Measurements from ENCODE around the gene FKBP15.
"Not testable (repeated sequence)": the region's sequence is repeated elsewhere in the genome, so short reads cannot be mapped to it uniquely, and the experiment has no call there.

Gene FKBP15

DNA sequence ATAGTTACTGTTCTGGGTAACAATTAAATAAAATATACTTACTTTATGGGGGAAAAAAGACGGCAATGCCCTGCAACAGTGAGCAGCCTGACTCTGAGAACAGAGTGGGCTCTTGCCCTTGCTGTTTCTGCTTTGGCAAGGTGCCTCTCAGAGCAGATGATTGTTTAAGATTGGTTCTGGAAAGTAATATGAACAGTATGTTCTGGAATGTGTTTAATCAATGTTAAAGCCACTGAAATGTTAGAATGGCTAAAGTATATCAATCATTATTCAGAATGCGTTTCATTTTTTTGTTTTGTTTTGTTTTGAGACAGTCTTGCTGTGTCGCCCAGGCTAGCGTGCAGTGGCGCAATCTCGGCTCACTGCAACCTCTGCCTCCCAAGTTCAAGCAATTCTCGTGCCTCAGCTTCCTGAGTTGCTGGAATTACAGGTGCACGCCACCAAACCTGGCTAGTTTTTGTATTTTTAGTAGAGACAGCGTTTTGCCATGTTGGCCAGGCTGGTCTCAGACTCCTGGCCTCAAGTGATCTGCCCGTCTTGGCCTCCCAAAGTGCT is 14.7 kb upstream of the FKBP15 start:
- not testable (repeated sequence) for DNase-seq

DNA sequence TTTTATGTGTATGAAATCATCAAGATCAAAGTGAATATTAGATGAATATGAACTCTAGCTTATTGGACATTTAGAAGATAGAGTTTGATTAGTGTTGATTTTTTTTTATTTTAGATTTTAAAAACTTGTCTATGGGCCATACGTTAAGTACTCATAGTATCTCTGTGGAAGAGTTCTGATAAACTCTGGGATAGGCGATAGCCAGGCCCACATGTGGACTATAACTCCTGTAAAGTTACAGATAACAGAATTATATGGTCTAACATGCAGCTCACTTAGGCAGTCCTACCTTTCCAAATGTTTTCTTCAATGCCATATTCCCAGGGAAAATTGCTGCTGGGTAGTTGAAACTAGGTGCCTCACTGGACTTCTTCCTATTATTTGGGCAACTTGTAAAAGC is 10.6 kb upstream of the FKBP15 start:
- no peak for DNase-seq

DNA sequence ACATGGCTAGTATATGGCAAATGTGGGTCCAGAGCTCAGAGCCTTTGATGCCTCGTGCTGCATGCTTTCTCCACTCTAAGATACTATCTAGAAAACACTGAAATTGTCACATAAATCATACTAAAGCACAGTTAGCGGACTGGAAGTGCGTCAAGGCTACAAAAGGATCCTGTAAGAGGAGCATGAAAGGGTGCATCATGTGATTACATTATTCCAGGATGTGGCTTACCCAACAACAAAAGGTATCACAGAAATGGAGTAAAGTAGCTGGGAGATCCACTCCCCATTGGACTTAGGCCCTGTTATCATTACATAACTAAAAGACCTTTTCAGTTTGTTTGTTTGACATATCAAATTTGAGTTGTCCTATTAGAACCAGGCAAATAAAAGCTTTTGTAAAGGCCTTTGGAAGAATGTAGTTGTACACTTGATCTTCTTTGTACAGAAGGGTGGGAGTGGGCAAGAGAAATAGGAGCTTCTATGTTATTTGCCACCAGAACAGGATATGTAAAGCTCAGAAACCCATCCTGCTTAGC is 7.1 kb upstream of the FKBP15 start:
- DNase-seq: no peak

DNA sequence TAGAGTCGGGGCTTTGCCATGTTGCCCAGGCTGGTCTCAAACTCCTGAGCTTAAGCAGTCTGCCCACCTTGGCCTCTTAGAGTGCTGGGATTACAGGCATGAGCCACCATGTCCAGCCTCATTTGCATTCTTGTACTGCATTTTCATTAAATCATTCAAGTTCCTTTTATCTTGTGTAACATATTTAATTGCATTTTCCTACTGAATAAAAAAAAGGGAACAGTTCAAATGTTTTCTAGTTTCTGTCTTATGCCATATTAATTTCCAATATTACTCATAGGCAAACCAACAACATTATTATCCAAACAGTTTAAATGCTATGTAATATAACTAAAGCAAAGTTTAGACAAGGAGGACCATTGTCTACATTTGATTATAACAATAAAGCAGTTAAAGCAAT is 6.4 kb upstream of the FKBP15 start:
- no peak for DNase-seq

DNA sequence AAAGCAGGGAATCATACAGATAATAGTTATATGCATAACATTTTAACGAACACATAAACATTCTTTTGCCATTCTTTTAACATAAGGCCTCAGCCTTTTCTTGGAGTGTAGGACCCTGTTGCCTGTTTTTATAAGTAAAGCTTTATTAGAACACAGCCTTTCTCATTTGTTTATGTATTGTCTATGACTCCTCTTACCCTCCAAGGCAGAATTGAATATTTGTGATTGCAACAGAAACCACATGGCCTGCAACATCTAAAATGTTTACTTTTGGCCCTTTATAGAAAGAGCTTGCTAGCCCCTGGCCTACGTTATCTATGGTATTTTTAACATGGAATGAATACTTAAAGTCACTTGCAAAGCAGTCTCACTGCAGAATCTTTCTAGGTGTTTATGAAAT is 2.9 kb upstream of the FKBP15 start:
- no peak for DNase-seq

DNA sequence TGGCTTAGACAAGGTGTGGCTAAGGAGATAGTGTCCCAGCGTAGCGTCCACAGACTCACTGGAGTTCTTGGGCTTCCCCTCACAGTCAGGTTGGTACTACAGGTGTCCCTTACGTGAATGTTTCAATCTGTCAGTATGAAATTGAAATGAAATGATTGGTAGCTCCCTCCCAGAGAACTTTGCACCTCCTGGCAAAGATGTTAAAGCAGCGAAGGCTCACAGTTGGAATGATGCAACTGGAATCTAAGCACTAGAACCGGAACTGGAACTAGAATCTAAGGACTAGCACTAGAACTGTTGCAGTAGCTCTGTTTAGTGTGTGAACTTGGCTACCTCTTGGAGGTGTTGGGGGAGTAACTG is 1.4 kb upstream of the FKBP15 start:
- DNase-seq: no peak

DNA sequence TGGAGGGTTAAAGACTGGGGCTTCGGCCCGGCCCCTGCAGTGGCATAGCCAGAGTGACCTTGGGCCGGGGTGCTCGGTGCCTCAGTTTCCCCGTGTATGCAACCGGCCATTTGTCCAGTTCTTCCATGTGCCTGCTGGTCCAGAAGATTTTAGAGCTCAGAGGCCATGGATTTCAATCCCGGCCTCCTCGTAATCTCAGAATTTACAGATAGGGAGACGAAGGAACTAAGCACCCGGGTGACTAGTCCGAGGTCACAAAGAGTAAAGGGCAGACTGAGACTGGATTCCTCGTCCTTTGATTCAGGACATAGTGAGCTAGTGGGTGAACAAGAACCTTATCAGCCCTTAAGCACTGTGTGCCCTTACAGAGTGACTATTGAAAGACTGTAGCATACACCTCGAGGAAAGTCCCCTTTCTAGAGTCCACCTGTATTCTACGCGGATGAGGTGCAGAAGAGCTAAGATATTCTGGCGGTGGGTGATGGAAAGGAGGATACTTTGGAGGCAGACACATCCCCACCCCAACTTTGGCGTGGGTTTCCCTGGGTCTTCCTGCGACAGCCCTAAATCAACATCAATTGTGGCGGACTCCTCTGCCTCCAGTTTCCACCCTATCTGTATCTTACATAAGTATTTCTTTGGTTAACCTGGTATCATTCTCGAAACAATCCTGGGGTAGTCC is 864 bp upstream of the FKBP15 start:
- DNase-seq: no peak

DNA sequence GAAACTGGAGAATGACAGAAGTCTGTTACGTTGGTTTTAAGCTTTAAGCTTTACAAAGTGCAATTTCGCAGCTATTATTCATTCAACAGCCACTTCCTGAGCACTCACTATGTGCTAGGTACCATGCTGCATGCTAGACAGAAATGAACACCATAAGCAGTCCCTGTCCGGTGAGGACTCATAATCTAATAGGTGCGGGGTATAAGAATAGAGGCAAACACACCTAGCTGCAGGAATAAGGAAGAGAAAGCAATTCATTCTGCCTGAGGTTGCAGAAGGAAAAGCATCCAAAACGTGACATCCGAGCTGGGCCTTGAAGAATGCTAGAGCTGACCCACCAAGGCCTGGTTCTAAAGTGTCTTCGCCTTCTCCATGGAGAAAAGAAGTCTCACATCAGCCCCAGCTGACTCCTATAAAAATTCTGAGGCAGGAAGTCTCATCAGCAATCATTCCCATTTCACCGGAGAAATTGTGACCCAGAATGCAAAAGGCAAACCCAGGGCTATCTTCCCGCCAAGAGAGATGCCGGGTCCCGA is 542 bp downstream of the FKBP15 start:
- DNase-seq: no peak

DNA sequence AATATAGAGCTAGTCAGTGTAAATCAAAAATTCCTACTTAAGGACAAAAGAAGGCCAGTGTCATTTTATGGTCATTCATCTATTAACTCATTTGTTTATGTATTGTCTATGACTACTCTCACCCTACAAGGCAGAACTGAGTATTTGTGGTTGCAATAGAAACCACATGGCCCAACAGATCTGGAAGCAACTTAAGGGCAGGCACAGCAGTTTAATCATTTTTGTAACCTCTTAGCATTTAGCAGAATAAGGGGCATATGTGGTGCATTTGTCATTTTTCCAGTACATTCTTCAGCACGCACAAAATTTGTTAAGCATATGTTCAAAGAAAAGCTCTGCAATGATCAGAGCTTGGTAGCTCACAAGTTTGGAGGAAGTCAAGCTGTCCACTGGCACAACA is 1.1 kb downstream of the FKBP15 start:
- no peak for DNase-seq

DNA sequence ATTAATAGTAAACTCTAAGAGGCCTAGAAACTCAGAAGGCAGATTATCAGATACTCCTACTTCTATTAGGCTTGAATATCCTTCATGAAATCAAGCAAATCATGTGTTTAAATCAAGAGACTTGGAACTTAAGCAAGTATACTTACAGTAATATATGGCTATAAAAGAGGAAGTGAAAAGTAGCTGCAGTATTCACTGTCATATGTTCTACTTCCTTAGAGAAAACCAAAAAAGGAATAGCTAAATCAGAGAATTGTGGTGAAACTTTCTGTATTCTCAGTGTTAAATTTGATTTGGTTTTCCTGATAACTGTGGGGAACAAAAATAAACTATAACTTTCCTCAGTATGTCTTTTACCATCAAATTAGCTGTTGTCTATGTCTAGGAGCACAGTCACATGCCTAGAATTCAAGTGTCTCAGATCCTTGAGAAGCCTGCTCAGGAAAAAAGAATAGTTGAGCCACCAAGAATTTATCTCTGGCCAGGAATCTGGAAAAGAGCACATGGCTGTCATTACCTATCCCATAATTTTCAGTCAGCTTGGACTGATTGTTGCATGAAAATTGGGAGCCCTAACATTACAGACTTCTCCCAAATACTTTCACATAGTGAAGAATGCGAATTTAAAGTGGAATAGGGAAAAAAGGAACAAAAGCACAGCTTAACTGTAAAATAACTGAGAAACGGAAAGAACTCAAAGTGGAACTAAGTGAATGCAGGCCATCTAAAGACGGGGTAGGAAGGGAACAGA is 1.7 kb downstream of the FKBP15 start:
- DNase-seq: no peak

DNA sequence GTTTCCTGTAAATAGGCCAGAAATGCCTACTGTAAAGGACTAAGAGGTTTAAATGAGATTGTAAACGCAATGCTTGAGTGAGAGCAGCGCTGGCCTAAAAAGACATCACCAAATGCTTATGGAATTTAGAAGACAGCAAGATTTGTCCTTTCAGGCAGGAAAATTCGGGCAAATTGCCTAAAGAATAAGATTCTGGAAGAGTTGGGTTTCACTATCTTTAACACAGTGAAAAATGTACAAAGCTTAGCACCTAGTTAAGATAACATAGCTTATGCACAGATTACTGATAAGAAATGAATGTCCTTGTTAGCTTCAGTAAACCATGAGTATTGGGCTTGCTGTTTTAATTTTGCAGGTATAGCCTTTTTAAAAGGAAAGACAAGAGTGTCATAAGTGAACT is 4.7 kb downstream of the FKBP15 start:
- DNase-seq: no peak

DNA sequence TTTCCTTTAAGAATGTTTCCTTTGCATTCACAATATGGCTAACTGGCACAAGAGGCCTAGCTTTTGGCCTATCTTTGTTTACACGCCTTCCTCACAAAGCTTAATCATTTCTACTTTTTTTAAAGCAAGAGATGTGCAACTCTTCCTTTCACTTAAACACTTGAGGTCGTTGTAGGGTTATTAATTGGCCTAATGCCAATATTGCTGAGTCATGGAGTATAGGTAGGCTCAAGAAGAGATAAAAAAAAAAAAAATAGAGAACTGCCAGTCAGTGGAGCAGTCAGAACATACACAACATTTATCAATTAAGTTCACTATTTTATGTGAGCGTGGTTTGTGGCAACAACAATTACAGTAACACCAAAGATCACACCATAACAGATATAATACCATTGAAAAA is 5.9 kb downstream of the FKBP15 start:
- no peak for DNase-seq

DNA sequence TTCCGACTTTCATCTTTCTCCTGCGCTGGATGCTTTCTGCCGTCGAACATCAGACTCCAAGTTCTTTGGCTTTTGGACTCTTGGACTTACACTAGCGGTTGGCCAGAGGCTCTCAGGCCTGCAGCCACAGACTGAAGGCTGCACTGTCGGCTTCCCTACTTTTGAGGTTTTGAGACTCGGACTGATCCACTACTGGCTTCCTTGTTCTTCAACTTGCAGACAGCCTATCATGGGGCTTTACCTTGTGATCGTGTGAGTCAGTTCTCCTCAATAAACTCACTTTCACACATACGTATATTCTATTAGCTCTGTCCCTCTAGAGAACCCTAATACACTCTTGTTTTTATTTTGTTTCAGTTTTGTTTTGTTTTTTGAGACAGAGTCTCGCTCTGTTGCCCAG is 10.3 kb downstream of the FKBP15 start:
- DNase-seq: no peak

DNA sequence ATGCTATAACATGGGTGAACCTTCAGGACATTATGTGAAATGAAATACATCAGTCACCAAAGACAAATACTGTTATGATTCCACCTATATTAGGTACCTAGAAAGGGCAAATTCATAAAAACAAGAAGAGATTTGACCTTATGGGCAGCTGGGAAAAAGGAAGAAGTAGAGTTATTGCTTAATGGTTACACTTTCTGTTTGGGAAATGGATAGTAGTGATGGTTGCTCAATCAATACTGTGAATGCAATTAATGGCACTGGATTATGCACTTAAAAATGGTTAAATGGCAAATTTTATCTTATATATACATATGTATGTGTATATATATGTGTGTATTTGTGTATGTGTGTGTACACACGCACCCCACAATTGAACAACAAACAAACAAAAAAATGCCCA is 15.2 kb downstream of the FKBP15 start:
- no peak for DNase-seq

DNA sequence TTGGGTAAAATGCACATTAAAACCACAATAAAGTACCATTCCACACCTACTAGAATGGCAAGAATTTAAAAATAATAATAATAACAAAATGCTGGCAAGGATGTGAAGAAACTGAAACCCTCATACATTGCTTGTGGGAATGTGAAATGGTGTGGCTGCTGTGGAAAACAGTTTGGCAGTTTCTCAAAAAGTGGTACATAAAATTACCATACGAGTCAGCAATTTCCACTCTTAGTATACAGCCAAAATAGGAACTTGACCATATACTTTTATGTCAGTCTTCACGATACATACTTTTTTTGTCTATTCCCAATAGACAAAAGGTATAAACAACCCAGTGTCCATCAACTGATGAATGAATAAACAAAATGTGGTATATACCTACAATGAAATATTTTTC is 15.6 kb downstream of the FKBP15 start:
- no peak for DNase-seq

DNA sequence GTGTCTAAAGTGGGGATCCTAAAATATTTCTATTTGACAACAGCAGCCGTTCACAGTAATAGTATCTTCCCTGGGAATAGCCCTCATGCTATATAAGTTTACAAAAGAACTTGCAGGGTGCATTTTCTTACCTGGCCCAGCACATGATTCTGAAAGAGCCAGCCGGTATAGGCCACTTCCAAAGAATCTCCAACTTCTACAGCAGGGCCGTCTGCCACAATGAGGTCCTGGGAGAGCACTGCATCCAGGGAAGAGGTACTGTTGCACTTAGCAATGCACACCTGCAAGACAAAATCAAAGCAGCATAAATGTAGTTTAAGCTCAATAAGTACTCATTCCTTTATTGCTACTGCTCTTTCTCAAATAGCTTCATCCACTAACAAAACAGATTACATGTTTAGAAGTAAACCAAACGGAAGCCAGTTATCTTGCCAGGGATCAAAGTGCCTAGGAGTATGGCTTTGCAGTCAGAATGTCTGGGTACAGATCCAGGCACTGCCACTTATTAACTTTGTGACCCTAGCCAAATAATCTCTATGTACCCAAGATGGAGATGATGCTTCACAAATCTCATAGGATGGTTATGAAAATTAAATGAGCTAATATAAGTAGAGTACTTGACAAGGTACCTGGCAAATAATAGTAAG is 21.3 kb downstream of the FKBP15 start:
- DNase-seq: no peak

DNA sequence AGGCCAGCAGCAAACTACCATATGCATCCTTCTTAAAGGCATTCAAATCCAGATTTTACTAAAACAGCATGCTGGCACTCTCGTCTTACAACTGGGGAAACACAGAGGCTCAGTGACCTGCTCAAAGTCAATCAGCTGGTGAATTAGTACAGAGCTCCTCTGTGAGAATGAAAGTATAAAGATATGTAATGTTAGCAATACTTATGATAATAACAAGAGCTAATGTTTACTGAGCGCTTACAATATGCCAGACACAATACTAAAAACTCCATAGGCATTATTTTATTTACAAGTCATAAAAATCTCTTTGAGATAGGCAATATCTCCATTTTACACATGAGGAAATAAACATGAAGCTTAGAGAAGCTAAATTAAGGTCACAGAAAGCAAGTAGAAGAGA is 28.6 kb downstream of the FKBP15 start:
- DNase-seq: no peak

DNA sequence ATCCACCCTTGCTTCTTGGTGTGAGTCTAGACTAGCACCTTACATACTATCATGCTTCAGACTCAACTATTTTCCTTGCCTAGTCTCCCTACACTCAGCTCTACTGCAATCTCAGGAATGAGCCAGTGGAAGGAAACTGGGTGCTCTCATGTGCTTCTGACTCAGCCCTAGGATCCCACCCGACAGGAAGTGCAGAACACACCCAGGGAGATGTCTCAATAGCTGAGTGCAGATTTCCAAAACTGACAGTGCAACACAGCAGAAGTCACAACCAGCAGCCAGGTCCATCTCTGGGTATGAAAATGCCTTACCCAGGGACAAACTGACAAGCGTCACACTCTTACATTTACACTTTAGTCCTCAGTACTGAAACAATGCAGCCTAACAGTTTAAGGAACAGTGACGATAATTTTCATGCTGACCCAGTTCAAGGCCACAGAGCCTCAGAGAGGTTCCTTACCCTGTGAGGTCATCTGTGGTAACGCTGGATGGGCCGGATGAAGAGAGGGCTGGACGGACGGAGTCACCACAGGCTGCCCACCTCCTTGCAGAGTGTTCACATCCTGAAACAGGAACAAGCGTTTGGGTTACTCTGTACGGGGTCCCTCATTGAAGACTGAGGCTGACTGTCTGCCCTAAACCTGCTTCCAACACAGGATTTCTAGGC is 33.0 kb downstream of the FKBP15 start:
- no peak for DNase-seq

DNA sequence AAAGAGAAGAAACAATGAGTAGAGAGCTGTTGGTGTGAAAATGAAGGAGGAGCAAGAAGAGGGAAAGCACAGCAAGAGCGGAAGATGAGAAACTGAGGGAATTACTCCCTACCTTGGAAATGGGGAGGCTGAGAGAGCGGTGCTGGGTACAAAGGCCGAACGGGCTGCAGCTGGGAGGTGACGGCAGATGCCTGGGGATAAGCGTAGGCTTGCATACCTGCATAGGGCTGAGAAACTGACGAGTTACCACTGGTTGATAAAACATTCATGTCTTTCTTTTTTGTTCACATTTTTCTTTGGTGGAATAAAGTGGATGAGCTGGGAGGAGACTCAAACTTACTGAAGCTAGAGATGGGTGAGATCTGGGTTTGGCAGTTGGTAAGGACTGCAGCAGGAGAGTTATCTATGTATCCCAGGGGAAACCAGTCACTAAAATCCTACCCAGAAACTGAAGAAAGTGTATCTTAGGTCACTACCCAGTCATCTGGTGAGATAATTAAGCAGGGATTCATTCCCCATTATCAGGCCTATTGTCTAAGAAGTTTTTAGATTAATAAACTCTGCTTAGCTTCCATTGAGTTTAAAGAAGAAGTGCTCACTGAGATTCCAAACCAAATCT is 34.8 kb downstream of the FKBP15 start:
- no peak for DNase-seq

DNA sequence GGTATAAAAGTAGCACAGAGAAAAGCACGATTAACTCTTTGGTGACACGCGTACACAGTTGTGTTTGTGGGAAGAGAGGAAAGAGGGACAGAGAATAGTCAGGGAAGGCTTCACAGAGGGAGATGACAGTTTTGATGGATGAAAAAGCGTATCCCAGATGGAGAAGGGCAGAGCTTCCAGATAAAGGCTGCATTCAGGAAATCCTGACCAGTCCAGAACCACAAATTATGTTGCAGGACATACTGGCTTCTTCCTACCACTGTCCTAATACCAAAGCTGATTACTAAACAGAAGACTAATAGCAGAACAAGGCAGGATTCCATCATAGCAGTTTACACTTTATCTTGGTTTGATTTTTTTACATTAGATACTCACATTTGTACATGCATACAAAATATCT is 35.8 kb downstream of the FKBP15 start:
- DNase-seq: no peak

DNA sequence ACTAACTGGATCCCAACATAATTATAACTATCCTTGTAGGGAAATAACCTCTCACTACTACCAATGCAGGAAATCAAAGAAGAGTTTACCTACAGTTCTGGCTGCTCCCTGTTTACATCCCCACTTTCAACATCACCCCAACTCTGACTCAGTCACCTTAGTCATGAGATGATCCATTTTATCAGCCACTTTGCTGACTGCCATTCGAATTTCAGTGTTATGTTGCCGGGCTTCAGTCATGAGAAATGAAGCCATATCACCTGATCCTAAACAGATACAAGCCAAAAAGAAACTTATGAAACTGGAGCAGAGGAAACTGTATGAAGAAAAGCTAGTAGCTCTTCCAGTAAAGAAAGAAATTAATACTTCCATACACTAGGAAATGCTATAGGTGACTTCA is 36.5 kb downstream of the FKBP15 start:
- DNase-seq: no peak

DNA sequence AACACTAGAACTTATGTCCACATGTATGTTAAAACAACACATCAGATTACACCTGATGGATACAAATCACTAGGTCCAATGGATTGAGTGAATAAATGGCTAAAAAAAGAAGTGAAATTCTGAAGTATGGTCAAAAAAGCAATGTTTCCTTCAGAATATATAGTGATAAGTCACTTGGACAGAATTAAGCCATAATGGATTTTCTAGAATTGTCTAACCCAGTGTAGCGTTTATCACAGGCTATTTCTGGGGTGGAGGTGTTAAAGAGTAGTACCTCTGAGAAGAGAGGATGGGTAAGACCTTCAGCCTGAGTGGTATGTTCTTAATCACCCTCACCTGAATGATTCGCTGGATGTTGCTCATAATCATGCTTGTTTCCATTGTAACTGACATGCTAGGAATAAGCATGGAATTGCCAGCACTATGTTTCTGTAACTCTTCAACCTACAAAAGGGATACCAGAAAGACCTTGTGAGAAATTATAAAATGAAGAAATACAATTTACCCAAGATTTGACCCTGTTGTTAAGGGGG is 37.1 kb downstream of the FKBP15 start:
- DNase-seq: no peak
